OCI-LY1 (cell line): ENCODE data around the gene BCAP31.

Experiments
- EZH2 ChIP-seq: fragments of 200-600 bp; sonication (generic), shearing (Covaris generic); IDR thresholded peaks from 2 replicates; pipeline ENCODE4 v1.8.0; 2017; ENCODE audit warnings: borderline replicate concordance, mixed run types, mild to moderate bottlenecking, antibody characterized with exemption, low read length, moderate library complexity, mixed read lengths
- TF ChIP-seq, protein P1 (sequence below): fragments of 200-600 bp; sonication (generic), shearing (Covaris generic); IDR thresholded peaks from 2 replicates; pipeline ENCODE4 v1.5.1; 2017; ENCODE audit warnings: mild to moderate bottlenecking, antibody characterized with exemption, low read length, moderate library complexity, mixed read lengths

DNA sequence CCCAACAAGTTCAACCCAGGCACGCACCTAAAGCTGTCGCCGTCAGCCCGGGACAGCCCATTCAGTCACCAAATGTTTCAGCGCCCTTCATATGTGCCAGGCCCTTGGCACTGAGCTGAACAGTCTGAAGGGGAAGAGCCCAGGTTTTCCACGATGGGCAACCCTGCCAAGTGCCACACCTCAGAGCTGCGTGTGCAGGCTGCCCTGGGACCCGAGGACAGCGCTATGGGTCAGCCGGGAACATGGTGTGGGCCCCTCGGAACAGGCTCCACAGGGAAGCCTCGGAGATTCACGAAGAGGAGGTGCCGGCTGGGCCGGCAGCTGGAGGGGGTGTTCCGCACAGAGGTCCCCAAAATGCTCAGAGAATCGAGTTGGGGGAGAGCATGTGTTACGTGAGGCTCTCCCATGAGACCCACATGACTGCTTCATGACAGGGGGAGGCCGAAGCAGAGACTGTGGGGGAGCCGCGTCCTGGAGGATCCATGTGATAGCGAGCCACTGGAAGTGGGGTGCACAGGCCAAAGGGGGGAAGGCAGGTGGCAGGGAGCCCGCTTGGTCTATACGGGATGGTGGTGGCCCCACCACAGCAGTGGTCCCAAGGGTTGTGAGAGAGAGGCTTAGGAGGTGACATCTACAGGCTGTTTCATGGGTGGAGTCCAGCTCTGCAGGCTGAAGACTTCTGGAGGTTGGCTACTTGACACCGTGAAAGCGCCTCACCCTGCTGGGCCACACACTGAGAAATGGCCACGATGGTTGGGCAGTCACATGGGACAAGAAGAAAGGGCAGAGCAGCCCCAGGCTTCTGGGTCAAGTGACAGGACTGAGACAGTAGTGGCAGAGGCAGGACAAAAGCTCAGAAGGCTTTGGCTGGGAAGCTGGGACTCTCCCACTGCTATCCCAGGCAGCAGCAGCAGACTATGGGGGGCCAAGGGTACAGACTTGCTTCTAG is 14.2 kb downstream of the BCAP31 start:
- no peak for TF ChIP-seq EZH2
- TF ChIP-seq, protein P1, sequence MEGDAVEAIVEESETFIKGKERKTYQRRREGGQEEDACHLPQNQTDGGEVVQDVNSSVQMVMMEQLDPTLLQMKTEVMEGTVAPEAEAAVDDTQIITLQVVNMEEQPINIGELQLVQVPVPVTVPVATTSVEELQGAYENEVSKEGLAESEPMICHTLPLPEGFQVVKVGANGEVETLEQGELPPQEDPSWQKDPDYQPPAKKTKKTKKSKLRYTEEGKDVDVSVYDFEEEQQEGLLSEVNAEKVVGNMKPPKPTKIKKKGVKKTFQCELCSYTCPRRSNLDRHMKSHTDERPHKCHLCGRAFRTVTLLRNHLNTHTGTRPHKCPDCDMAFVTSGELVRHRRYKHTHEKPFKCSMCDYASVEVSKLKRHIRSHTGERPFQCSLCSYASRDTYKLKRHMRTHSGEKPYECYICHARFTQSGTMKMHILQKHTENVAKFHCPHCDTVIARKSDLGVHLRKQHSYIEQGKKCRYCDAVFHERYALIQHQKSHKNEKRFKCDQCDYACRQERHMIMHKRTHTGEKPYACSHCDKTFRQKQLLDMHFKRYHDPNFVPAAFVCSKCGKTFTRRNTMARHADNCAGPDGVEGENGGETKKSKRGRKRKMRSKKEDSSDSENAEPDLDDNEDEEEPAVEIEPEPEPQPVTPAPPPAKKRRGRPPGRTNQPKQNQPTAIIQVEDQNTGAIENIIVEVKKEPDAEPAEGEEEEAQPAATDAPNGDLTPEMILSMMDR, result no peak
